H1 (cell line): Measurements from ENCODE around the gene PDCD5. TPM values are rescaled to one million over a fixed set of nuclear protein-coding genes. Genes with fewer than 3 reads are reported as not detected.

Experiments used
- CTCF ChIA-PET: fragments of 300-600 bp; sonication (Branson Sonifier 250); formaldehyde crosslinking; loops from one replicate; lab custom pipeline; 2021; ENCODE audit not compliant: partially characterized antibody; lab: Charles Lee
- POLR2A ChIA-PET: fragments of 300-600 bp; sonication (Branson Sonifier 250); formaldehyde crosslinking; loops from one replicate; lab custom pipeline; 2021; ENCODE audit warnings: inconsistent platforms; ENCODE audit not compliant: partially characterized antibody; lab: Charles Lee
- DNase-seq, 2 experiments: peaks; one replicate each; pipeline versions ENCODE4 v3.0.0 to v3.0.0-alpha.2; 2010 to 2022; ENCODE audit warnings: low spot score in 2 of 2, low read depth in 1 of 2, mixed read lengths in 1 of 2
- FAIRE-seq: peaks from 2 replicates; lab custom pipeline; 2011; peaks lifted over from hg19 to GRCh38; lab: Jason Lieb, UNC
- H2AFZ ChIP-seq: 2 replicates; pipeline ENCODE4 v1.8.1; 2012; ENCODE audit warnings: low read length, inconsistent platforms
- H2AK5ac ChIP-seq: 2 replicates; pipeline ENCODE4 v1.6.1; 2013; ENCODE audit warnings: low read depth, low read length
- H2BK120ac ChIP-seq: replicated peaks from 2 replicates; pipeline ENCODE3; 2013; ENCODE audit warnings: low read depth, low read length, inconsistent platforms
- H2BK12ac ChIP-seq: 2 replicates; pipeline ENCODE4 v1.6.1; 2013; ENCODE audit warnings: low read depth, low read length
- H2BK15ac ChIP-seq: 2 replicates; pipeline ENCODE4 v1.6.1; 2013; ENCODE audit warnings: low read length
- H2BK20ac ChIP-seq: 2 replicates; pipeline ENCODE4 v1.6.1; 2013; ENCODE audit warnings: low read length
- H2BK5ac ChIP-seq: 2 replicates; pipeline ENCODE4 v1.6.1; 2013; ENCODE audit warnings: low read depth, low read length
- H3K14ac ChIP-seq: 2 replicates; pipeline ENCODE4 v1.6.1; 2013; ENCODE audit warnings: inconsistent platforms; ENCODE audit not compliant: insufficient read length
- H3K18ac ChIP-seq: 2 replicates; pipeline ENCODE4 v1.6.1; 2013; ENCODE audit warnings: low read length; ENCODE audit errors: extremely low read depth
- H3K23ac ChIP-seq: 2 replicates; pipeline ENCODE4 v1.6.1; 2013; ENCODE audit warnings: inconsistent platforms; ENCODE audit not compliant: insufficient read length
- H3K23me2 ChIP-seq: 2 replicates; pipeline ENCODE4 v1.6.1; 2013; ENCODE audit warnings: low read depth, low read length
- H3K27ac ChIP-seq: 2 replicates; pipeline ENCODE4 v1.6.1; 2011; ENCODE audit warnings: low read depth, low read length, inconsistent platforms
- H3K27me3 ChIP-seq, 4 experiments: replicated peaks in 1 of 4; 1 replicate in 1 of 4; 2 replicates in 3 of 4; pipeline versions ENCODE4 v1.6.1 to v1.8.1; 2011 to 2013; ENCODE audit warnings: low read length in 3 of 4, mild to moderate bottlenecking in 3 of 4, inconsistent platforms in 2 of 4, mixed read lengths in 2 of 4, moderate library complexity in 1 of 4; ENCODE audit not compliant: control insufficient read depth in 3 of 4, insufficient read depth in 3 of 4; ENCODE audit errors: extremely low read depth in 1 of 4
- H3K36me3 ChIP-seq, 4 experiments: 2 replicates each; pipeline versions ENCODE4 v1.6.1 to v1.8.1; 2011 to 2013; ENCODE audit warnings: mild to moderate bottlenecking in 4 of 4, low read length in 3 of 4, moderate library complexity in 2 of 4, control low read depth in 1 of 4, inconsistent platforms in 1 of 4; ENCODE audit not compliant: insufficient read depth in 4 of 4, control insufficient read depth in 2 of 4
- H3K4ac ChIP-seq: replicated peaks from 2 replicates; pipeline ENCODE3; 2013; ENCODE audit warnings: low read length, low read depth, mixed read lengths, inconsistent platforms; ENCODE audit not compliant: insufficient read length
- H3K4me1 ChIP-seq, 4 experiments: replicated peaks in 1 of 4; 1 replicate in 1 of 4; 2 replicates in 3 of 4; pipeline versions ENCODE4 v1.6.1 to v1.8.1; 2011 to 2013; ENCODE audit warnings: low read length in 3 of 4, inconsistent platforms in 2 of 4, mixed read lengths in 1 of 4; ENCODE audit not compliant: insufficient read depth in 4 of 4, control insufficient read depth in 3 of 4
- H3K4me2 ChIP-seq, 2 experiments: 2 replicates each; pipeline versions ENCODE4 v1.6.1 to v1.8.1; 2011 to 2013; ENCODE audit warnings: low read depth in 2 of 2, low read length in 2 of 2, control low read depth in 1 of 2, inconsistent platforms in 1 of 2, mild to moderate bottlenecking in 1 of 2; ENCODE audit not compliant: insufficient read depth in 1 of 2
- H3K4me3 ChIP-seq, 4 experiments: fragments of 200-600, 300-600 bp in 1 of 4; sonication (generic), shearing (Covaris generic), sonication (Bioruptor Twin) in 1 of 4; 2 replicates each; pipeline versions ENCODE4 v1.5.1 to v1.8.1; 2011 to 2016; ENCODE audit warnings: low read length in 4 of 4, low read depth in 3 of 4, control low read depth in 2 of 4, inconsistent platforms in 2 of 4, mild to moderate bottlenecking in 2 of 4, mixed read lengths in 1 of 4, moderate library complexity in 1 of 4; ENCODE audit not compliant: insufficient read depth in 2 of 4; ENCODE audit errors: extremely low read depth in 1 of 4
- H3K56ac ChIP-seq: replicated peaks from 2 replicates; pipeline ENCODE3; 2013; ENCODE audit warnings: low read depth, mild to moderate bottlenecking, mixed read lengths, low read length, inconsistent platforms; ENCODE audit not compliant: insufficient read length
- H3K79me1 ChIP-seq: 2 replicates; pipeline ENCODE4 v1.6.1; 2013; ENCODE audit warnings: low read depth, low read length, control low read depth
- H3K79me2 ChIP-seq, 2 experiments: 2 replicates each; pipeline versions ENCODE4 v1.6.1 to v1.8.1; 2012 to 2013; ENCODE audit warnings: low read length in 2 of 2, mild to moderate bottlenecking in 2 of 2, inconsistent platforms in 1 of 2; ENCODE audit not compliant: insufficient read depth in 2 of 2, control insufficient read depth in 1 of 2
- H3K9ac ChIP-seq, 4 experiments: replicated peaks in 1 of 4; 1 replicate in 1 of 4; 2 replicates in 3 of 4; pipeline versions ENCODE4 v1.6.1 to v1.8.1; 2011 to 2013; ENCODE audit warnings: low read depth in 3 of 4, low read length in 3 of 4, control low read depth in 2 of 4, mild to moderate bottlenecking in 2 of 4, moderate library complexity in 2 of 4, inconsistent platforms in 1 of 4; ENCODE audit errors: extremely low read depth in 1 of 4
- H3K9me3 ChIP-seq, 2 experiments: 2 replicates each; pipeline versions ENCODE4 v1.6.1 to v1.8.1; 2012 to 2013; ENCODE audit warnings: mild to moderate bottlenecking in 2 of 2, moderate library complexity in 2 of 2, control low read depth in 1 of 2, inconsistent platforms in 1 of 2, low read depth in 1 of 2, low read length in 1 of 2, mixed read lengths in 1 of 2; ENCODE audit not compliant: insufficient read depth in 2 of 2
- H4K20me1 ChIP-seq, 2 experiments: replicated peaks in 1 of 2; 2 replicates each; pipeline versions ENCODE3 to v1.8.1; 2011 to 2013; ENCODE audit warnings: inconsistent platforms in 2 of 2, low read length in 2 of 2, mild to moderate bottlenecking in 1 of 2; ENCODE audit not compliant: insufficient read depth in 2 of 2, control insufficient read depth in 1 of 2
- H4K5ac ChIP-seq: 2 replicates; pipeline ENCODE4 v1.6.1; 2013; ENCODE audit warnings: low read length, low read depth, mixed read lengths, inconsistent platforms; ENCODE audit not compliant: insufficient read length
- H4K8ac ChIP-seq: 2 replicates; pipeline ENCODE4 v1.8.0; 2013; ENCODE audit warnings: mild to moderate bottlenecking, moderate library complexity, low read length, inconsistent platforms; ENCODE audit not compliant: insufficient read depth; ENCODE audit errors: extremely low read depth
- H4K91ac ChIP-seq: replicated peaks from 2 replicates; pipeline ENCODE3; 2013; ENCODE audit warnings: low read length, mixed read lengths, inconsistent platforms; ENCODE audit not compliant: insufficient read length
- BACH1 ChIP-seq: IDR thresholded peaks from 2 replicates; pipeline ENCODE4 v1.6.1; 2012; ENCODE audit warnings: low read length, improper control_type of control experiment
- BCL11A ChIP-seq, 2 experiments: IDR thresholded peaks; one replicate each; pipeline ENCODE4 v1.6.1; 2011; ENCODE audit warnings: low read depth in 2 of 2, low read length in 2 of 2, mild to moderate bottlenecking in 2 of 2
- CBX8 ChIP-seq: fragments of 300-800, 300-1000 bp; sonication (generic); IDR thresholded peaks from 2 replicates; pipeline ENCODE4 v1.7.1; 2016; ENCODE audit warnings: low read depth, low read length, borderline replicate concordance
- CREB1 ChIP-seq: IDR thresholded peaks from 2 replicates; pipeline ENCODE4 v1.6.1; 2012; ENCODE audit warnings: inconsistent platforms
- GABPA ChIP-seq: IDR thresholded peaks from 2 replicates; pipeline ENCODE4 v1.6.1; 2011; ENCODE audit warnings: mild to moderate bottlenecking, low read length, moderate library complexity, borderline replicate concordance; ENCODE audit not compliant: insufficient read depth
- GTF2F1 ChIP-seq: IDR thresholded peaks from 2 replicates; pipeline ENCODE4 v1.6.1; 2012; ENCODE audit warnings: low read depth, low read length, improper control_type of control experiment, borderline replicate concordance
- HDAC6 ChIP-seq: IDR thresholded peaks from one replicate; pipeline ENCODE4 v1.7.1; 2012; ENCODE audit warnings: low read depth, mild to moderate bottlenecking, inconsistent platforms, low read length, moderate library complexity
- POLR2A ChIP-seq, 2 experiments: IDR thresholded peaks; 1 replicate in 1 of 2; 2 replicates in 1 of 2; pipeline ENCODE4 v1.6.1; 2011; ENCODE audit warnings: low read depth in 2 of 2, low read length in 2 of 2, mild to moderate bottlenecking in 2 of 2; ENCODE audit errors: control extremely low read depth in 1 of 2
- SAP30 ChIP-seq: fragments of 300-600 bp; sonication (generic); IDR thresholded peaks from 2 replicates; pipeline ENCODE4 v1.7.1; 2012; ENCODE audit warnings: low read length, moderate library complexity, mild to moderate bottlenecking, inconsistent platforms; ENCODE audit not compliant: insufficient read depth, insufficient replicate concordance
- SP1 ChIP-seq: IDR thresholded peaks from 2 replicates; pipeline ENCODE4 v1.6.1; 2011; ENCODE audit warnings: low read depth, low read length
- SRF ChIP-seq: IDR thresholded peaks from 2 replicates; pipeline ENCODE4 v1.6.1; 2011; ENCODE audit warnings: mild to moderate bottlenecking, low read depth, low read length, moderate library complexity
- TAF1 ChIP-seq: IDR thresholded peaks from 2 replicates; pipeline ENCODE4 v1.6.1; 2011; ENCODE audit warnings: mild to moderate bottlenecking, low read depth, low read length
- YY1 ChIP-seq: IDR thresholded peaks from 2 replicates; pipeline ENCODE4 v1.6.1; 2011; ENCODE audit warnings: low read depth, mild to moderate bottlenecking, low read length
- WGBS, 2 experiments: shearing (Covaris generic) in 1 of 2; methylation state at CpG; one replicate each; pipeline versions ENCODE4 v1.1.6 to v1.1.7; 2013 to 2015; ENCODE audit warnings: low lambda C conversion rate in 2 of 2, mixed read lengths in 2 of 2, inconsistent platforms in 1 of 2, low coverage in 1 of 2, missing lambda C conversion rate in 1 of 2; ENCODE audit not compliant: insufficient replicate concordance in 2 of 2, insufficient coverage in 1 of 2, insufficient read length in 1 of 2; ENCODE audit errors: extremely low coverage in 1 of 2, missing lambda C conversion rate in 1 of 2; 5-methylcytosine and 5-hydroxymethylcytosine counted together
- polyA plus RNA-seq, 7 experiments: library from polyadenylated mRNA; depleted of rRNA in 3 of 7; stranded (reverse) in 5 of 7; unstranded in 2 of 7; fragments of >200 nt in 5 of 7; fragments of 200-250 nt in 2 of 7; gene quantifications; 1 replicate in 5 of 7; 2 replicates in 1 of 7; 4 replicates in 1 of 7; pipeline versions ENCODE4 v1.2.1 to v1.2.3, GENCODE V29; 2011 to 2013; ENCODE audit warnings: missing spikeins in 2 of 7, mixed read lengths in 2 of 7
- total RNA-seq: library from RNA; stranded (reverse); fragmentation: NEBNext Ultra II Directional; extraction: Animal tissue kit (Norgen Biotek cat#: 25700); gene quantifications from 2 replicates; pipeline ENCODE4 v1.2.1, GENCODE V29; 2021
- TF ChIP-seq, protein P1 (sequence below): IDR thresholded peaks from 2 replicates; pipeline ENCODE4 v1.6.1; 2011; ENCODE audit warnings: low read depth, mild to moderate bottlenecking, low read length; ENCODE audit not compliant: insufficient read depth
- TF ChIP-seq, protein P2 (sequence below): IDR thresholded peaks from 2 replicates; pipeline ENCODE4 v1.6.1; 2012; ENCODE audit warnings: inconsistent platforms

The PDCD5 gene
- total and polyA plus RNA-seq, 2 of the 8 experiments (the other 6 are each of a cell fraction or from before 2014, with no cell fraction given), result 43.2 to 98.8 TPM

DNA sequence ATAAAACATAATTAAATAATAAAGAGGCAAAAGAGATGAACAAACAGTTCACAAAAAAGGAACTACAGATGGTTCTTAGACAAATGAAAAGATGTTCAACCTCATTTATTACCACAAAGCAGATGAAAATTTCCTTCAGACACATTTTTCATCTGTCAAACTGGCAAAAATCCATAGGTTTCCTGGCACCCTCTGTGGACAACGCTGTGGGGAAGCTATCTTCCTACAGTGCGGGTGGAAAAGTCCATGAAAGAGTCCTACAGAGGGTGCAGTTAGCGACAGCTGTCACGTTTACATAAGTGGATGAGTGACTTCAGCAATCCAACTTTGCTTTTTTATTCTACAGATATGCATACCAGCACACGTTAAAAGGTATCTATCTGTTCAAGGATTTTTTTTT is 30.3 kb upstream of the PDCD5 start:
- 82% methylated on average over 5 of the region's 5 CpGs; no CpG with 5 or more reads in 1 of the 2 experiments for WGBS, 2 experiments
- Histone ChIP-seq H2AFZ (no peak overlapping the region), H3K56ac (no peak overlapping the region), H3K36me3 (no peaks in the 10 kb centered on the region), H3K9ac (no peak overlapping the region), H3K4ac (no peak overlapping the region), H4K91ac (no peak overlapping the region), H3K4me3 (no peak overlapping the region), H3K27ac (no peak overlapping the region), H4K8ac (no peak overlapping the region), H3K27me3 (no peaks in the 10 kb centered on the region), H4K20me1 (no peaks in the 10 kb centered on the region), H3K4me1 (no peaks in the 10 kb centered on the region), H2BK12ac (no peak overlapping the region), H2BK5ac (no peak overlapping the region), H2BK15ac (no peak overlapping the region), H4K5ac (no peak overlapping the region), H3K23ac (no peak overlapping the region), H2BK120ac (no peak overlapping the region), H3K14ac (no peak overlapping the region), H3K9me3 (no peaks in the 10 kb centered on the region), H3K79me2 (no peaks in the 10 kb centered on the region), H3K79me1 (no peaks in the 10 kb centered on the region), H3K23me2 (no peaks in the 10 kb centered on the region), H3K18ac (no peak overlapping the region), H2AK5ac (no peak overlapping the region), H3K4me2 (no peak overlapping the region), H2BK20ac (no peak overlapping the region)
- ChIA-PET POLR2A (interaction anchor here (0.7 kb wide), 1 partner anchor 14 kb away, joined by 3 read pairs; no protein-coding TSS in a partner anchor), CTCF (interaction anchor here (0.6 to 2.2 kb wide), 2 partner anchors 19 to 1302 kb away, joined by 3 to 5 read pairs; no protein-coding TSS in a partner anchor)
- no peak for FAIRE-seq
- DNase-seq, result no peak
- TF ChIP-seq GTF2F1 (no peak), POLR2A (IDR thresholded peaks at IDR 0.05; ENCODE audit: control extremely low read depth in 1 of 2, low read depth in 2 of 2, low read length in 2 of 2) (no peak), BCL11A (IDR thresholded peaks at IDR 0.05; ENCODE audit: low read depth in 2 of 2, low read length in 2 of 2) (no peak), CBX8 (no peak), TAF1 (no peak), GABPA (no peak), SAP30 (no peak), SP1 (no peak), HDAC6 (no peak), CREB1 (no peak), BACH1 (no peak), SRF (no peak), YY1 (no peak)
- TF ChIP-seq, protein P1, sequence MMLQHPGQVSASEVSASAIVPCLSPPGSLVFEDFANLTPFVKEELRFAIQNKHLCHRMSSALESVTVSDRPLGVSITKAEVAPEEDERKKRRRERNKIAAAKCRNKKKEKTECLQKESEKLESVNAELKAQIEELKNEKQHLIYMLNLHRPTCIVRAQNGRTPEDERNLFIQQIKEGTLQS, result no peak
- TF ChIP-seq, protein P2, sequence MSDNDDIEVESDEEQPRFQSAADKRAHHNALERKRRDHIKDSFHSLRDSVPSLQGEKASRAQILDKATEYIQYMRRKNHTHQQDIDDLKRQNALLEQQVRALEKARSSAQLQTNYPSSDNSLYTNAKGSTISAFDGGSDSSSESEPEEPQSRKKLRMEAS, result no peak
